ENCODE results near the gene PPFIBP2.

DNA sequence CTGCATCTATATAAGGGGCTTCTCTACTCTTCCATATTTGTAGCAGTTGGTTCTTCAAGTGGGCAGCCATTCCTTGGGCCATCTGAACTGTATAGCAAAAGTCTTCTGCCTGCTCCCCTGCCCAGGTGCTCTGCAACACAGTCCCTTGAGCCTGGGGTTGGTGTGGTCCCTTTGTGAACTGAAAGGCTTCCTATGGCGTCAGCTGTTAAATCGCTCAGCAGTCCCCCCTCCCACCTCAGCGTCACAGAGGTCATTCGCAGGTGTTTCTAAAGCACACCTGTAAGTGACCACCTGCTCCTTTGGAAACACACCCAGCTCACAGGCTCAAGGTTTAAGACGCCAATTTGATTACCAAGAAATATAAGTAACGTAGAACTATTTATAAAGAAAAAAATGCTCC lies 122.6 kb downstream of the PPFIBP2 start:
- TF ChIP-seq CTCF (IDR thresholded peaks at IDR 0.05) (no peak), POLR2A (IDR thresholded peaks at IDR 0.05) (no peak), POLR2AphosphoS5 (IDR thresholded peaks at IDR 0.05) (no peak)

All from stomach (tissue), 4 donors.